Left ventricle myocardium superior (tissue), 1 donor: ENCODE data around the gene CDA. TPM values are rescaled to one million over a fixed set of nuclear protein-coding genes. Genes with fewer than 3 reads are reported as not detected.

ENCODE experiments used
- ATAC-seq: fragments of 200-7000 bp; cut with Tn5 transposase; one replicate; pipeline ENCODE4 v1.9.1; 2020; ENCODE audit warnings: mild to moderate bottlenecking, moderate library complexity
- DNase-seq: peaks from one replicate; pipeline ENCODE4 v3.0.0-alpha.2; 2020
- intact Hi-C: fragments of 100-400 bp; cut with micrococcal nuclease; formaldehyde crosslinking; loops from one replicate; pipeline ENCODE4 v1.11.0; 2022
- total RNA-seq: library from RNA; stranded (reverse); fragmentation: NEBNext Ultra II Directional; extraction: Animal tissue kit (Norgen Biotek cat#: 25700); gene quantifications from one replicate; pipeline ENCODE4 v1.2.1, GENCODE V29; 2021
- donor health status: DM: no; HTN: yes; CAD: no; lungs with severe emphysema.

Gene CDA
- total RNA-seq, 1 donor from 2014 or later, result 2.9 TPM

GRCh38 chr1:20610970-20611369 is 22.1 kb downstream of the CDA start:
- ATAC-seq, result no peak
- intact Hi-C loops, result no loop called here

GRCh38 chr1:20611652-20612051 is 22.8 kb downstream of the CDA start:
- intact Hi-C loops, result no loop called here
- DNase-seq, result no peak
- no peak for ATAC-seq

More at GRCh38 chr1:20610970-20611369, 22.1 kb downstream of the CDA start:
- DNase-seq, result no peak

GRCh38 chr1:20612221-20612746 is 23.4 kb downstream of the CDA start:
- DNase-seq (no peak), ATAC-seq (no peak)
- intact Hi-C loops, result no loop called here

GRCh38 chr1:20614131-20614579 is 25.3 kb downstream of the CDA start:
- DNase-seq (no peak), ATAC-seq (no peak)
- intact Hi-C loops, result no loop called here

- ATAC-seq, result peak; percentile 71
- intact Hi-C loops, result no loop called here
- DNase-seq, result peak; percentile 61
These were observed 27.3 kb downstream of the CDA start for GRCh38 chr1:20615946-20616846.

- intact Hi-C loops, result no loop called here
- ATAC-seq, result no peak
- no peak for DNase-seq
These were observed 28.1 kb downstream of the CDA start for GRCh38 chr1:20616847-20617487.

- intact Hi-C loops, result no loop called here
- ATAC-seq (peak; percentile 29), DNase-seq (no peak)
These were observed 29.7 kb downstream of the CDA start for GRCh38 chr1:20618550-20618949.

- DNase-seq (no peak), ATAC-seq (no peak)
- intact Hi-C loops, result loop anchor here (10.0 kb wide), 1 partner anchor 45 kb away; no protein-coding TSS in a partner anchor
These were observed 31.1 kb downstream of the CDA start for GRCh38 chr1:20619999-20620398.

GRCh38 chr1:20621012-20621411 is 32.1 kb downstream of the CDA start:
- no peak for ATAC-seq
- DNase-seq, result no peak
- intact Hi-C loops, result loop anchor here (10.0 kb wide), 1 partner anchor 46 kb away; no protein-coding TSS in a partner anchor

- DNase-seq, result no peak
- intact Hi-C loops, result loop anchor here (10.0 kb wide), 1 partner anchor 50 kb away; no protein-coding TSS in a partner anchor
- no peak for ATAC-seq
These were observed 35.8 kb downstream of the CDA start for GRCh38 chr1:20624709-20625108.

- intact Hi-C loops, result loop anchor here (10.0 kb wide), 1 partner anchor 51 kb away; no protein-coding TSS in a partner anchor
- no peak for ATAC-seq
These were observed 36.5 kb downstream of the CDA start for GRCh38 chr1:20625176-20626097.

GRCh38 chr1:20626098-20626427 is 37.2 kb downstream of the CDA start:
- ATAC-seq, result no peak
- no peak for DNase-seq
- intact Hi-C loops, result loop anchor here (10.0 kb wide), 1 partner anchor 51 kb away; no protein-coding TSS in a partner anchor

More at GRCh38 chr1:20625176-20626097, 36.5 kb downstream of the CDA start:
- DNase-seq, result no peak

- ATAC-seq (no peak), DNase-seq (no peak)
- intact Hi-C loops, result loop anchor here (10.0 kb wide), 1 partner anchor 52 kb away; no protein-coding TSS in a partner anchor
These were observed 37.6 kb downstream of the CDA start for GRCh38 chr1:20626524-20626923.

- intact Hi-C loops, result no loop called here
- no peak for DNase-seq
- ATAC-seq, result no peak
These were observed 41.8 kb downstream of the CDA start for GRCh38 chr1:20630729-20631128.

GRCh38 chr1:20632386-20632785 is 43.5 kb downstream of the CDA start:
- DNase-seq (no peak), ATAC-seq (no peak)
- intact Hi-C loops, result no loop called here

- ATAC-seq, result peak; percentile 95
- intact Hi-C loops, result no loop called here
These were observed 44.5 kb downstream of the CDA start, which contains the start of gene PINK1 for GRCh38 chr1:20633190-20634064. PINK1 (plus strand) TSS chr1:20633458; CDS start chr1:20633549, 91 bp downstream.

GRCh38 chr1:20634065-20634593 is 45.2 kb downstream of the CDA start:
- intact Hi-C loops, result no loop called here
- no peak for DNase-seq
- no peak for ATAC-seq

More at GRCh38 chr1:20633190-20634064, 44.5 kb downstream of the CDA start, which contains the start of gene PINK1:
- peak; percentile 90 for DNase-seq
